ENCODE results near the gene OR6S1. TPM values are rescaled to one million over a fixed set of nuclear protein-coding genes. Genes with fewer than 3 reads are reported as not detected.
"Not testable (repeated sequence)": the region's sequence is repeated elsewhere in the genome, so short reads cannot be mapped to it uniquely, and the experiment has no call there.

The OR6S1 gene
- total RNA-seq, 1 donor from 2014 or later, result not detected

DNA sequence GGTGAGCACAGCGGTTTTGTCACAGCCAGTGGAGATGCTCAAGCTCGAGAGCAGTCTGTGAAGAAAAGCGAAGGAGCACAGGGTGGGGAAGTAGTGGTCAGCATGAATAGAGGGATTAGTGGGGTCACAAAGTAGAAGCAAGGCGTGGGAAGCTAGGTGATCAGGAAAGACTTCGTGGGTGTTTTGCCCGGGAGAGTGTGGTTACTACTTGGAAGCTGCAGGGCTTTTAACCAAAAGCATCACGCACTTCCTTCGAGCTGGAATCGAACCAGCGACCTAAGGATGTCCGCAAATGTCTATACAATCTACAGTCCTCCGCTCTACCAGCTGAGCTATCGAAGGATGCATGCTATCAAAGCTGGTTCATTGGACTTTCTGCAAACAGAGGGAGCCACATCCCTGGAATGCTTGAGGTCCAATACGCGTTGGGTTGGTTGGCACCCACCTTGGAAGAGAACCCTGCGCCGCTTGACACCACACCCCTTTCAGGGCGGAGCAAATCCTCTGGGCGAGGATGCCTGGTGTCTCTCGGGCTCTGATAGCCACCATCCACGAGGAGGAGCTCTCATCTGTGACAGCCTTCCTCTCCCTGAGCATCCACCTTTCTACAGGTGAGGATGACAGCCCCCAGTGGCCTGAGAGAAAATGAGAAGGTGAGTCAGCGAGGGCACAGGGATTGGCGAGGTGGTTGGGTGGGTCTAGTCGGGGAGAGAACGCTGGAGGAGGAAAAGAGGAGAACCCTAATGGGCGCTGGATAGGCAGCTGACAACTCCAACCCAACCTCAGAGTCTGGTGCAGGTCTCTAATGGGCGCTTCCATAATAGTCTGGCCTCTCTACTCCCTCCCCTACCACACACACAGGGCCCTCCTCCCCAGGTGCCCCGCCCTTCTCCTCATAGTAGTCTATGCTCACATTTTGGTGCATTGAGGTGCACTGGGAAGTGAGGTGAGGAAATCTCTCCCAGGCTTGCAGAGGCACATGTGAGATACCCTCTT lies 16.0 kb upstream of the OR6S1 start:
- DNase-seq (ENCODE audit: low read depth), result no peak
- TF ChIP-seq, protein P1, sequence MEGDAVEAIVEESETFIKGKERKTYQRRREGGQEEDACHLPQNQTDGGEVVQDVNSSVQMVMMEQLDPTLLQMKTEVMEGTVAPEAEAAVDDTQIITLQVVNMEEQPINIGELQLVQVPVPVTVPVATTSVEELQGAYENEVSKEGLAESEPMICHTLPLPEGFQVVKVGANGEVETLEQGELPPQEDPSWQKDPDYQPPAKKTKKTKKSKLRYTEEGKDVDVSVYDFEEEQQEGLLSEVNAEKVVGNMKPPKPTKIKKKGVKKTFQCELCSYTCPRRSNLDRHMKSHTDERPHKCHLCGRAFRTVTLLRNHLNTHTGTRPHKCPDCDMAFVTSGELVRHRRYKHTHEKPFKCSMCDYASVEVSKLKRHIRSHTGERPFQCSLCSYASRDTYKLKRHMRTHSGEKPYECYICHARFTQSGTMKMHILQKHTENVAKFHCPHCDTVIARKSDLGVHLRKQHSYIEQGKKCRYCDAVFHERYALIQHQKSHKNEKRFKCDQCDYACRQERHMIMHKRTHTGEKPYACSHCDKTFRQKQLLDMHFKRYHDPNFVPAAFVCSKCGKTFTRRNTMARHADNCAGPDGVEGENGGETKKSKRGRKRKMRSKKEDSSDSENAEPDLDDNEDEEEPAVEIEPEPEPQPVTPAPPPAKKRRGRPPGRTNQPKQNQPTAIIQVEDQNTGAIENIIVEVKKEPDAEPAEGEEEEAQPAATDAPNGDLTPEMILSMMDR (conservative IDR thresholded peaks at IDR 0.05; ENCODE audit: low read depth, low read length), result peak; percentile 26
- no peak overlapping the region for H3K4me3 ChIP-seq (ENCODE audit: low read depth, low read length)

DNA sequence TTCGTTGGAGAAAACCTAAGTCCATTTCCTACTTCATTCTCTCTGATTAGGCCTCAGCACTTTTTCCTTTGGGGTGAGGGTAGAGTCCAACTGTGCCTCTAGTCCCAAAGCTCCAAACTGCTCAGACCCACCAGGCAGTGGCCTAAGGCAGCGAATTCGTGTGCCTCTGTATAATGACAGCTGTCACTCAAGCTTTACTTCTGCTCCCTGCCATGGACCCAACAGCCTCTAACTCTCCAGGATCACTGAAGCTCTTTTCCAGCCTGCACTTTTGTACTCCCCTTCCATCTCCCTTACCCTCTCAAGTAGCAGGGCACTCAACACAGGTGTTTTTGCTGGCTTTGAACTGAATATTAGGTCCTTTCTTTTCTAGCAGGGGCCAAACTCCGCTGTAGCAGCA lies 14.8 kb upstream of the OR6S1 start:
- TF ChIP-seq, protein P1 (conservative IDR thresholded peaks at IDR 0.05; ENCODE audit: low read depth, low read length), result no peak
- H3K4me3 ChIP-seq (ENCODE audit: low read depth, low read length), result no peak overlapping the region
- no peak for DNase-seq (ENCODE audit: low read depth)

DNA sequence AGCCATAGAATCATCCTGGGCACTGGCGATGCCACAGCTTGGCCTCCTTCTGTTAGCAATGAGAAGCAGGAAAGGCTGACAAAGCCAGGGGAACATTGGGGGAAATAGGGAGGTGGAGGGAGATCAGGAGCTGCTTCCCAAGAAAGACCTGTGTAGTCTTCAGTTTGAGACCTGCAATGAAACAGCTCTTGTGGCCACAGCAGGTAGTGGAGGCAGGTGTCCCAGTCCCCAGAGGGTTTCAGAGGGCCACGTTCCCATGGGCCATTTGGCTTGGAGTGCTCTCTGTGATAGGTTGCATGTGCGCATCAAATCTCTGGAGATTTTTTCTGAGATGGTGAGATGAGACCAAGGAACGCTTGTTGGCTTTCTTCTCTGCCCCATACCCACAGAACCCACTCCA lies 14.4 kb upstream of the OR6S1 start:
- H3K4me3 ChIP-seq (ENCODE audit: low read depth, low read length), result no peak overlapping the region
- no peak for DNase-seq (ENCODE audit: low read depth)
- TF ChIP-seq, protein P1 (conservative IDR thresholded peaks at IDR 0.05; ENCODE audit: low read depth, low read length), result no peak

DNA sequence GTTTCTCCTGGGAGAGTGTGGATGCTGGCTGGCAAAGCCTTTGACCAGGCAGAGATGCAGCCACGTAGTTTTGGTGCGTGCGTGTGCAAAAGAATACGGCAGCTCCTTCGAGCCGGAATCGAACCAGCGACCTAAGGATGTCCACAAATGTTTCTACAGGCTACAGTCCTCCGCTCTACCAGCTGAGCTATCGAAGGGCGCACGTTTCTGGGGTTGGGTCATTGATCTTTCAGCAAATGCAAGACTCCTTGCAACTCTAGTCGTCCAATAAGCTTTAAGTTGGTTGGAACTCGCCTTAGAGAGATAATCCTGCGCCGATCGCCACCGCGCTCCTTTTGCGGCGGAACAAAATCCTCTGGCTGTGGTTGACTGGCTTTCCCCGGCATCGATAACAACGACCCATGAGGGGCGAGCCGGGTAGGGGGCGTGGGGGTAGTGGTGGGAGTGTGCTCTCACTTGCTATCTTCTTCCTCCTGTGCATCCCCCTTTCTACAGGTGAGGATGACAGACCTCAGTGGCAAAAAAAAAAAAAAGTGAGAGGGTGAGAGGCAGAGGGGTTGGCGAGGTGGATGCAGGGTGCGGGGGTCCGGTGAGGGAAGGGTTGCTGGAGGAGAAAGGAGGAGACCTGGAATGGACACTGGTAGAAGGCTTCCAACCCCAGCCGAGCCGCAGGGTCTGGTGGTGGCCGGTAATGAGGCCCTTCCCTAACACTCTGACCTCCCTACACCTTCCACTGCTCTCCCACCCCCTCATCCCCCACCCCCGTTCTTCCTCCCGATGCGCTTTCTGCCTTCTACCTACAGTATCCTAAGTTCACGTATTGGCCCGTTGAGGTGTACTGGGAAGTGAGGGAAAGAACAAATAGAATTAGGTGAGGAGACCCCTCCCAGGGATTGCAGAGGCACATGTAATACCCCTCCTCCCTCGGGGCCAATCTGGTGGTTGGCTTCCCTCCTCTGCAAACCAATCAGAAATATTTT lies 11.8 kb upstream of the OR6S1 start:
- H3K4me3 ChIP-seq (ENCODE audit: low read depth, low read length), result peak overlapping the region; percentile 35

DNA sequence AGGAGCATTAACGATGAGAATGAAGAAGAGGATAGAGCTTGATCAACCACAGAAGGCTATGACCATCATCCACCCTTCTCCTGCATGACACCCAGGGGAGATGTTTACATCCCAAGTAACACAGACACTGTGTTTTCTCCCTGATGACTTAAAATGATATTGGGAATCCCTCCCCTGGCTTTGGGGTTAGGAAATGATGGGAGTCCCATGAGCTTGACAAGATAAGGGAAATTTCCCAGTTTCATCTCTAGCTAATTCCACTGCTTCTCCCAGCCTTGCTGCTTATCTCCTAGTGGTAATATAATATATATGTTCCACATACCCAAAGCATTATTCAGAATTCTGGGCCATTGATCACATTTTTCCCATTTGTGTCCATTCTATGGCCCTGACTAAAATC lies 4.0 kb upstream of the OR6S1 start:
- TF ChIP-seq, protein P1 (conservative IDR thresholded peaks at IDR 0.05; ENCODE audit: low read depth, low read length), result no peak
- H3K4me3 ChIP-seq (ENCODE audit: low read depth, low read length), result no peak overlapping the region
- no peak for DNase-seq (ENCODE audit: low read depth)

More for the DNA sequence above, 11.8 kb upstream of the OR6S1 start:
- DNase-seq (ENCODE audit: low read depth), result no peak
- TF ChIP-seq, protein P1 (conservative IDR thresholded peaks at IDR 0.05; ENCODE audit: low read depth, low read length), result no peak

DNA sequence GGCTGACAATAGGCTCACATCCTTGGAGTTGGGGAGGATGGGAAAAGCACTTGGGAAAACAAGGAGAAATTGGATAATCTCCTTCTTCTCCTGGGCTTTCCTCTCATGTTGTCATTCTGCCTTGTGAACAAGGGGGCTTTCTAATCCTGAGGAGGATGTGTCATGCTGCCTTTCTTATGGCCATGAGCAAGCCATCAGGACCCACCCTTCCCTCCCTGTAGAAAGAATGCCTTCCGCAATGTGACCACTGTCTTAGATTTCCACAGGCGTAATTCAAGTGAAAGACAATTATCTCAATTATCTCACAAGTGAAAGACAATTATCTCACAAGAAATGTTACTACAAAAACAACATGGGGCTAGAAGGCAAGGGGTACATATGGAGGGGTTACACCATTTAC lies 3.0 kb upstream of the OR6S1 start:
- TF ChIP-seq, protein P1 (conservative IDR thresholded peaks at IDR 0.05; ENCODE audit: low read depth, low read length), result no peak
- no peak overlapping the region for H3K4me3 ChIP-seq (ENCODE audit: low read depth, low read length)
- no peak for DNase-seq (ENCODE audit: low read depth)

DNA sequence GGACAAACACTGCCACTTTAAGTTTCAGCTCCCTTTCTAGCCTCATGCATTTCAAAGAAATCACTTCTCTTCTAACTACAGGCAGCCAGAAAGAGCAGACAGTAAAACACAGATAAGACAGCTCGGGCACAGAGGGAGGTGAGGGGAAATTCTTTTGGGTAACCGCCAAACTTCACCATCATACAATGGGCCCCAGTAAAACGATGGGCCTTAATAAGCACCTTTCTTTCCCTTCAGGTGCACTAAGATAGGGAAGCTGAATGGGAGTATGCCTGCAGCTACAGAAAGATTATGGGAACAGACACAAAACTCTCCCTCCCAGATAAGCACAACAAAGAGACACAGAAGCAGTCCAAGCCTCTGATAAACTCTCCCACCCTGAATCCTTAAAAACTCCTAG lies 1.3 kb upstream of the OR6S1 start:
- not testable (repeated sequence) for DNase-seq (ENCODE audit: low read depth); H3K4me3 ChIP-seq (ENCODE audit: low read depth, low read length)
